ENCODE measurements around the gene NSFL1C.

GRCh38 chr20:1417790-1418189, 48.9 kb downstream of the NSFL1C start:
- TF ChIP-seq POLR2A (IDR thresholded peaks at IDR 0.05) (no peak), CTCF (IDR thresholded peaks at IDR 0.05) (no peak), POLR2AphosphoS5 (IDR thresholded peaks at IDR 0.05) (no peak)
